ENCODE data around the gene TCEA3.

TCEA3 gene

DNA sequence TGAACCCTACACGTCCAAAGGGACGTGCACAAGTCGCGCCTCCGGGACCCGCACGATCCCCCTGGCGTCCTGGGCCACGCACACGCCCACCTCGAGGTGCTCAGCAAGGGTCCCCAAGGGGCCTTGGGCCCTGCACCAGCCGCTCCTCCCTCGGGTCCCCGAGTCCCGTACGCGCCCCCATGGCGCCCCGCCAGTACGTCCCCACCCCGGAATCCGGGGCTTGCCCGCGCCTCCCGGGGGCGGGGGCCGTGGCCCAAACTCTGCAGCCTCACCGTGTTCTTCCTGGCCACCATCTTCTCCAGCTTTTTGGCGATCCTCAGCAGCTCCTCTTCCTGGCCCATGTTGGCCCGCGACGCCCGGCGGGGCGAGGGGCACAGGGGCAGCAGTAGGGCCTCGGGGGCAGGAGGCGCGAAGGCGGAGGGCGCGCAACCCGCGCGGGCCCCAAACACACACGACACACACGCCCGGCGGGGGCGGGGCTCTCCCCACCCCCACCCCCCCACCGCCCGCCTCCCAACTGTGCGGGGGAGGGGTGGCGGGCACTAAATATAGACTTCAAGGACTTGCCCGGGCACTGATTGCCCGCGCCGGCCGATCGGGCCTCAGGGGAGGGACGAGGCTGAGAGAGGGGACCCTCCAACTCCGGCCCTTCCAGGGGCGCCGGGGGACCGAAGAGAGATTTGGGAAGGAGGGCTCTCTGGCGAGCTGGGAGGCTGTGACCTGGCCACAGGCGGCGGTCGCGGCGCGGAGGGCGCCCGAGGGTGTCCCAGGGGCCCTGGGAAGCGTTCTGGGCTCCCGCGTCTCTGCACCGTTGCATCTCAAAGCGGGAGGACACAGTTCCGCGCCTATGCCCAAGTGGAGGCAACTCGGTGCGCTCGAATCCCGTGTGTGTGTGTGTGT lies at the start of gene TCEA3:
Gene TCEA3 (minus strand): TSS at position 456 of the 900 bp plus-strand sequence. CDS start 115 bp downstream, at position 341.
- DNase-seq: no peak

DNA sequence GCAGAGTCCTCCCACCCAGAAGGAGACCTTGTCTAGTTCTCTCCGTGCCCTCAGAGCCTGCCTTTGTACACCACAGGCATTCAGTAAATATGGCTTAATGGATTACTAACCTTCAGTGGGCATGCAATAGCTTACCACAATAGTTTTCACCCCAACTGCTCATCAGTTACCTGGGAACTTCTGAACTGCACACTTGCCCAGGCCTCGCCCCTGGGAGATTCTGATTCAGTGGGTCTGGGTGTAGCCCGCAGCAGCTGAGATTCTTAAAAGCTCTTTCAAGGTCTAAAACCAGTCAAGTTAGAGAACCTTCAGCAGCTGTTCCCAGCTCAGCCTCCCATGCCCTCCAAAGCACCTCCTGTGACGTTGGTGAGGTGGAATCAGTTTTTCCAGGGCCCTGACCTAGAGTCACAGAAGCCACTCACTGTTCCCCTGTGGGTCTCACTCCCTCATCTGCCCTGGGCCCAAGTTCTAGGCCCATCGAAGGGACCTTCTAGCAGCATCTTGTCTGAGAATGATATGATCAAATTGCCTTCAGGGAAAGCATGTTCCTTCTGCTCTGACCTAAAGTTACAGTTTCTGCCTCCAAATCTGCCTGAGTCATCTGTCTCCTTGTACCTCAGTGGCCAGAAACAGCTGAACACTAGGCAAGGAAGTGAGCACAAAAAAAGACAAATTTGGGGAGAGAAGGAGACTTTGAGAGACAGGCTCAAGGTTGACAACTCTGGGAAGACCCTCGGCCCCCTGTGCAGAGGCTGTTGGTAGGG lies 48.7 kb upstream of the TCEA3 start:
- no peak for DNase-seq

DNA sequence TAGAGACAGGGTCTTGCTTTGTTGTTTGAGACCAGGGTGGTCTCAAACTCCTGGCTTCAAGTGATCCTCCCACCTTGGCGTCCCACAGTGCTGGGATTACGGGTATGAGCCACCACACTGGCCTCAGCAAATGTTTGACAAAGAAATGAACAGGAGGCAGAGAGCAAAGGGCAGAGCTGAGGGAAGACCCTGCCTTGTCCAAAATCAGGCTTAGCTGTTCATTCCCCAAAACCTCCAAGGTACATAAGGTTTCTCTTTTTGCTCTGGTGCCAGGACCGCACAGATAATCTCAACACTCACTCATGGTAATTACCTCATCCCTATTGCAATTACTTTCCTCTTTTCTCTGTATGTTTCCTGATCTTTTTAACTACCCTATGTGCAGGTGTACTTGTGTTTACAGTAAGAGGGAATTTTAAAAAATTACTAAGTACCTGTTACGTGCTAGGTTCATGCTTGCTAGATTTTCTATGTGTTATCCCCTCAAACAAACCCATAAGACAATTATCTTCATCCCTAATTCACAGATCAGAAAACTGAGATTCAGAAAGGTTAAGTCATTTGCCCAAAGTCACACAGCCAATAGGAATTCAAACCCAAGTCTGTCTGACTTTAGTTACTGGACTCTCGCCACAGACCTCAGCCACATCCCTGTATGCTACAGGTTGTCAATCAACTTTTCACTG lies 47.9 kb upstream of the TCEA3 start:
- peak; percentile 8 for DNase-seq

DNA sequence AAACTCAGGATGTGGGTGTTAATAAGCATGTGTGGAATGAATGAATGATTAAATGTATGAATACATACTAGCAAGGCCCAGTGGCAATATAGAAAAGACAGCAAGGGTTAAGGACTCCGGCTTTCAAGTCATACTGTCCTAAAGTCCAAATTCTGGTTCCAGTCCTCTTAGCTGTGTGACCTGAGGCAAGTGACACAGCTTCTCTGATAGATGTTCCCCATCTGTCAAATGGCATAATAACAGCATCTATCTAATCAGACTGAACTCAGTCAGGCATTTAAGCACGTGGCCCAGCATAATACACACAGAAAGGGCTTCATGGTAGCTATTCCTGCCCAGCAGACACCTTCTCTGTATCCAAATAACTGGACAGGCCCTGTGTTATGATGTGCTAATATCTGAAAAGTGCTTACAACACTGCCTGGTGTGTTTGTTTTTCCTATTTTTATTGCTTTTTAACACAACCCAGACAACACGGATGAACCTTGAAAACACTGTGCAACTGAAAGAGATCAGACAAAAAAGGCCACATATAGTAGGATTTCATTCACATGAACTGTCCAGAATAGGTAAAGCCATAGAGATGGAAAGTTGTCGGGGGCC lies 47.0 kb upstream of the TCEA3 start:
- no peak for DNase-seq

DNA sequence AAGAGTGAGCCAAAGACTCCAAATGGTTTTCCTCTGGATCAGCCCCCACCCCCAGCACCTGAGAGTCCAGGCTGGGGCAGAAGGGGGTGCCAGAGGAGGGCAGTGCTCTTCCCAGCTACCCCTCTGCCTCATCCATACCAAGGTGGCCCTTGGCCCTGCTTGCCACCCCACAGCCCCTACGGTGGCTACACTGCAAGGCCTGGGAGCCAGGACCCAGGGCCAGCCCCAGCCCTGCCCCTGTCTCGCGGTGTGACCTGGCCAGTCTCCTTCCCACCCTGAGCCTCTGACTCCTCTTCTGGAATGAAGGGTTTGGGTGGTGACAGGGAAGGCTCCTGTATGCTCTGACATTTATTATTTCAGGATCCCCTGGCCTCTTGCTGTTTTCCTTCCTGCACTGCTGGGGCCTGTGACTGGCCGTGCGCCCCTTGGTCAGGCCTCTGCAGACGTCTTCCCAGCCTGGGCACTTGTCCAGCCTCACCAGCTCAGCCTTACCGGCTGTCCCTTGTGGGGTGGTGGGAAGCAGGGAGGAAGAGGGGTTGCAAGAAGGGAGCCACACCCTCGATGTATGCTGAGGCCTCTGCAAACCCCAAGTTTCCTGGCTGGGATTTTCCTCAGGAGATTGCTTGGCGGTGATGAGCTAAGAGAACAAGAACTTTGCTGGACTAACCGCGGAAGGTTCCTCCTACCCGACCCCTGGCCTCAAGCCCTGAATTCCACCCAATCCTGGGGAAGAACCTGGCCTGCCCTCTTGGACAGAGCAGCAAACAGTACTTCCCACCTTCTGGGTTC lies 45.9 kb upstream of the TCEA3 start:
- peak; percentile 13 for DNase-seq

DNA sequence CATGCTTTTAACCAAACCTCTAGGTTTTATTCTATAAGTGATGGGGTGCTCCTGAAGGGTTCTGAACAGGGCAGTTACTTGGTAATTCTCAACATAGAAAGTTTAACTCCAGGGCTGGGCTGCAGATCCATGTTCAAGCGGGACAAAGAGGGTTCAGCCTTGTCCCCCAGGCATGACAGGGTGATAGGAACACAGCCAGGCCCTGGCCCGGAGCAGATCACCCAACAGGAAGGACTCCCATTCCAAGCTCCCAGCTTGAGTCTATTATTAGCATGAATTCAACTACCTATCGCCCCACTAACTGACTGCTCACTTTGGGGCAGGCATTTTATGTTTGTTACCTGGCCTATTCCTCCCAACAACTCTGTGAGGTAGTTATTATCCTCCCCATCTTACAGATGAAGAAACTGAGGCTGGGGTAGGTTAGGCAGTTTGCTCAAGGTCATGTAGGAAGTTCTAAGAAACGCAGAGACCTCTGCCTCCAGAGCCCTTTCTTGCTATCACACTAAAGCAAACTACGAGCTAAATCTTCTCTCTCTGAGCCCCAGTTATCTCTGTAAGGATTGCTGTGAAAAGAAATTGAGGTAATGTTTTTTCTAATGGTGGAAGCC lies 44.9 kb upstream of the TCEA3 start:
- DNase-seq: no peak

DNA sequence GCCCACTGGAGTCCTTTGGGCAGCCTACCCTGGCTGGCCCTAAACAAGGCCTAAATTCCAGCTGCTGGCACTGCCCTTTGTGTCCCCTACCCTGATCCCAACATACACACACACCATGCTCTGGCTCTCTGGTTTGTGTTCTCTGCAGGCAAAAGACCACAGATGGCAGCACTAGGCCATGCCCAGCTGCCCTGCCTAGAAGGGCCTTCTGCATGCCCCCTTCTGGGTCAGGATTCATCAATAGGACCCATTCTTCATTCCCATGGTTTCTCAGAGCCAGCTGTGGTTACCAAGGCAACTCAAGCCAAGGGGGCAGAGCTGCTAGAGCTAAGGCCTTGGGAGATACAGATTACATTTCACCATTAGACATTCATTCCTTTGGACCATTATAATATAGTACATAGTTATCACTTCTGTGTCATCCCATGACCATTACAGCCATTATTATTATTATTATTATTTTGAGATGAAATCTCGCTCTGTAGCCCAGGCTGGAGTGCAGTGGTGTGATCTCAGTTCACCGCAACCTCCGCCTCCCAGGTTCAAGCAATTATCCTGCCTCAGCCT lies 42.0 kb upstream of the TCEA3 start:
- no peak for DNase-seq

DNA sequence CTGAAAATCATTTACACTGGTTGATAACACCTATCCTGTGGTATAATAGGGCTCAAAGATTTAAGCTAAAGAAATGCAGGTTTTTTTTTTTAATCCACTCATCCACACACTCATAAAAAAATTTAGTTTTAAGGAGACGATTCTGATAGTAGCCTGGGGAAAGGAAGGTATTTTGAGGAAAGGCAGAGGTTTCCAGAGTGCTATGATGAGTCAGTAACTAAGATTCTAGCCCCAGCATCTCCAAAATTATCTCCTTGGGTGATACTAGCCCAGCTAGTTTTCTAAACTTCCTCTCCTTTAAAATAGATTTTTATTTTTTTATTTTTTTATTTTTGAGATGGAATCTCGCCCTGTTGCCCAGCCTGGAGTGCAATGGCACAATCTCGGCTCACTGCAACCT lies 38.7 kb upstream of the TCEA3 start:
- no peak for DNase-seq

DNA sequence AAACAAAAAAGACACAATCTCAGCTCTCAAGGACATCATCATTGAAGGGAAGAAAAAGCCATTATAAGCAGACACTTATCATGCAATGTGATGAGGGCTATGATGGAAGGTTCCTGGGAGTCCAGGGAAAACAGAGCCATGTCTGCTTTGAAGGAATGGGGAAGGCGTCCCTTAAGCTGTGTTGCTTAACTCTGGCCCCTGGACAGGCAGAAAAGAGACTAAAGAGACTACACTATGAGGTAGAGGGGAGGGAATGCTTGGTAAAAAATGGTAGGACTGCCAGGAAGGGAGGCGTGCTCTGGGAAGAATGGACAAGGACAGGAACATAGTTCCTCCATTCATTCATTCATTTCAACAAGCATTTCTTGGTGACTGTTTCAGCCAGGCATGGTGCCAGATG lies 38.2 kb upstream of the TCEA3 start:
- no peak for DNase-seq

DNA sequence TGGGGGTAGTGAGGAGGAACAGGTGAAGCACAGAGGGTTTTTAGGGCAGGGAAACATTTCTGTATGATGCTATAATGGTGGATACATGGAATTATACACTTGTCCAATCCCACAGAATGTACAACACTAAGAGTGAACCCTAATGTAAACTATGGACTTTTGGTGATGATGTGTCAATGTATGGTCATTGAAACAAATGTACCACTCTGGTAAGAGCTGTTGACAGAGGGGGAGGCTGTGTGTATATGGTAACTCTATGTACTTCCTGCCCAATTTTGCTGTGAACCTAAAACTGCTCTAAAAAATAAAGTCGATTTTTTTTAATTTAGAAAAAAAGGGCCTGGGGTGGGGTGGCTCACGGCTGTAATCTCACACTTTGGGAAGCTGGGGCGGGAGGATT lies 36.5 kb upstream of the TCEA3 start:
- no peak for DNase-seq

DNA sequence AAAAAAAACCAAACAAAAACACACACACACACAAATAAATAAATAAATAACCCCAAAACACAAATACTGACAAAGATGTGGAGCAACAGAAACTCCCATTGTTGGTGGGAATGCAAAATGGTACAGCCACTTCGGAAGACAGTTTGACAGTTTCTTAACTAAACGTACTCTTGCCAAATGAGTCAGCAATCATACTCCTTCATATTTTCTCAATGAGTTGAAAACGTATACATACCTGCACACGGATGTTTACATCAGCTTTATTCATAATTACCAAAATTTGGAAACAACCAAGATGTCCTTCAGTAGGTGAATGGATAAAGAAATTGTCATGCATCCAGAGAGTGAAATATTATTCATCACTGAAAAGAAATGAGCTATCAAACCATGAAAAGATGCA lies 36.0 kb upstream of the TCEA3 start:
- DNase-seq: no peak

DNA sequence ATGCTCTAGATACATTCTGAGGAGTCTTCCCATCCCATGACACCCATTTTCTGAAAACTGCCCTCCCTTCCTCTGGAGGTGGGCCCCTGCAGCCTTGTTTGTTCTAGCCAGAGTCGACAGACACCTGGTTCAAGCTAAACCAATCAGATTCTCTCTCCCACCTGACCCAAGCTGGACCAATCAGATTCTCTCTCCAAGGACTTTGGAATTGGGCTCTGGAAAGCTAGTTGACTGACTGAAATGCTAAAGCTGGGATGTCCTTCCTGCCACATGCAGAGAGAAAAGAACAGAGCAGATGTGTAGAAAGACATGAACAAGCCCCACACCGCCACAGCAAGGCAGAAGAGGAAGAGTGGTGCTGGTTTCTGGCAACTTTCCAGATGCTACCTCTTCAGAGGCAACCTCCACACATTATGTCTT lies 34.8 kb upstream of the TCEA3 start:
- DNase-seq: no peak

DNA sequence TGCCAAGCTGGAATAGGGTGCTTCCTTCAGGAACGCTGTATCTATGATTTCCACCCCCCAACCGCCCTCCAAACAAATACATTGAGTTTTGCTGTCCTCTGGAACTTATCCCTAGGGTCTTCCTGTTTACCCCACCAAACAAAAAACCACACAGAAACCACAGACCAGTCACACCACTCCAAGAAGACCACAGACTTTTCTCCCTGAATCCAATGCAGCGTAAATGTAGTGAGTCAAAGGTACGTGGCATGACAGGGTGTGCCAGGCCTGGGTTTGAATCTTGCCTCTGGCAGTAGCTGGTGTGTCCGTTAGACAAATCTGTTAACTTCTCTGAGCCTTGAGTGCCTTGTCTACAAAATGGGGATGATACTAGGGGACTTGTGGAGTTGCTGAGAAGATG lies 31.7 kb upstream of the TCEA3 start:
- no peak for DNase-seq

DNA sequence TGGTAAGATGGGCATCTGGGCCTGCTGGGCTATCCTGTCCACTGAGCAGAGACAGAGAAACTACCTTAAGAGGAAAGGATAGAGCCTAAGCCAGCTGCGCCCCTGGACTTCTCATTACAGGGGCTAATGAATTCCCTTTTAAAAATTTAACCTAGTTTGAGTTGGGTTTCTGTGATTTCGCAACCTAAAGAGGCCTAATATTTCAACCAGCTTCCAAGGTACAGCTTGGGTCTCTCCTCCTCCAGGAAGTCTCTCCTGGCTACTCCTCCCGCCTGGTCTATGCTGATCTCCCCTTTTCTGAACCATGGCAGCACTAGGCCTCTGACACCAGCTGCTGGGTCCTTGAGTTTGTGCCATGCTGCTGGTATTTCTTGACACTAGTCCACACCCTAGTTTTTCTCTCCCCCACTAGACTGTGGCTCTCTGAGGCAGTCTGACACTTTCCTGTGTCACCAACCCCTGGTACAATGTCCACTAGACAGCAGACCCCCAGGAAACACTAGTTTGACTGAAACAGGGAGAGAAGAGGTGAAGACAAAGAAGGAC lies 29.0 kb upstream of the TCEA3 start:
- DNase-seq: no peak

DNA sequence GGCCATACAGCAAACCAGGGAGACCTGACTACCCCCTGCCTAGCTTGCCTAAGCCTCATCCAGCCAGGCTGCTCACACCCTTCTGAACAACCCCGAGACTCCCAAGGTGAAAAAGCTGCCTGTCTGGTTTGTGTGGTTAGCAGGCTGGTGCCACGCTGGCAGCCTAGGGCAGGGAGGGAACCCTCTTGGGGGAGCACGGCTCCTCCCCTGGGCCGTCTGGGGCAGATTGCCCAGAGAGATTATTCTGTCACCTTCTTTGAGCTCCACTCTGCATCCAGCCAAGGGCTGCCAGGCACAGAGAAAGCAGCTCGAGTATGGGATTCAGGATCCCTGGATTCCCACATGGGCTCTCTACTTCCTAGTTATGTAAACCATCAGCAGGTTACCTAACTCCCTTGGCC lies 27.5 kb upstream of the TCEA3 start:
- DNase-seq: no peak

DNA sequence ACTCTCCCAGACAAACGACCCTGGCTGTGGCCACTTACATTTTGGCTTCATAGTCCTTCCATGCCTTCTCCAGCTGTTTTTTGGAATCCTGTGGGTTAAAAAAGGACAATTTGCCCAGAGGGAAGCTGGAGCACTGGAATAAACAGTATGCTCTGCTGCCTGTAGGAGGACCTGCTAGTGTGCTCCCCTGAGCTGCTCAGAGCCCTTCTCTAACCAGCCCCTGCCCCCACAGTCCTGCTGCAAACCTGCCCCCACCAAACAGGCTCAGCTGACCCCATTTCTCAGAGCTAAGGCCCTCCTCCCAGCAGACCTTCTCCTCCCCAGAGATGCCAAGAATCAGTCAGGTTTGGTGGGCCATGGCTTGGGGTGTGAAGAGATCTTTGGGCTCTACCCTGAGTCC lies 26.9 kb upstream of the TCEA3 start:
- no peak for DNase-seq

DNA sequence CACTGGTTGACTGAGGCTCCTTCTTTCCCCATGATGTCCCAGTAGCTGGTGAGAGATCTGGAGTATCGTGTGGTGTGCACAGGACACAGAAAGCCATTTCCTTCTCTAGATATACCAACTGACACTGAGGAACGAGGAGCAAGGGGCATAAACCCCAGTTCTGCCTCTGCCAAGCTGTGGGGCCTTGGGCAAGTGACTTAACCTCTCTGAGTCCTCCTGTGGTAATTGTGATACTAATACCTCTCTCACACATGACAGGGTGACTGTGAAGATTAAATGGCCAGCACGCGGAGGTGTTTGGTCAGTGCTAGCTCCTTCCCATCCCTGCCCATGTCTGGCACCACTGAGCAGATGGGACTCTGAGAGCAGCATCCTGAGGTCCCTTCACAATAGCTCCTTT lies 26.3 kb upstream of the TCEA3 start:
- DNase-seq: no peak

DNA sequence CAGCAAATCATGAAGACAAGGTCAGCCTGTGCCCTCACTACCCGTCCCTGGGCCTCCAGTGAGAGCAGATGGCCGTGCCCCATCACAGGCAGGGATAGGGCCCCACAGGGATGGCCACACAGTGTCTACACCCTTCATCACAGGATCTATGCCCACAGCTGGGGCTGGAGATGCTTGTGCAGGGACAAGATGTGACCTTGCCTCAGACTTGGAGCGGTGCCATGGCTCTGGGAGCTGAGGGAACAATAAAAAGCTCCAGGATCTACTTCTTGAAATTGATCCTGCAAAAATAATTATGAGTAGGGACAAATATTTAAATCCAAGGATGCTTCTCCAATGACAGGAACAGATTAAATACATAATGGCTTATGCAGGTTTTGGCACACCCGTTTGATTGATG lies 25.4 kb upstream of the TCEA3 start:
- no peak for DNase-seq

DNA sequence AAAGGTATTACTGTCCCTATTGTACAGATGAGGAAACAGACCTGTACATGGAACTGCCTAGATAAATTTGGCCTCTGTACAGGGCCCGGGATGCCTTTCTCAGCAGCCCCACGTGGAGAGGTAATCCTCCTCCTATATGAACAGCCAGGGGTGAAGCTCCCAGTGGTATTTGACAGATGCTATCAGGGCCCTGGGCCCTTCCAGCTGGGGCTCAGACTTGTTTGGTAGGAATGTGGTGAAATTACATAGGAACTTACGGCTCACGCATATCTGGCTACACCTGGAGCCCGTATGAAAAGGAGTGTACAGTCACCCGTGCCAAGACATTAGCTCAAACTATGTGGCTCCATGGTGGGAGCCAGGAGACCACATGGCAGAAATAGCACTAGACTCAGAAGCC lies 24.8 kb upstream of the TCEA3 start:
- DNase-seq: no peak

DNA sequence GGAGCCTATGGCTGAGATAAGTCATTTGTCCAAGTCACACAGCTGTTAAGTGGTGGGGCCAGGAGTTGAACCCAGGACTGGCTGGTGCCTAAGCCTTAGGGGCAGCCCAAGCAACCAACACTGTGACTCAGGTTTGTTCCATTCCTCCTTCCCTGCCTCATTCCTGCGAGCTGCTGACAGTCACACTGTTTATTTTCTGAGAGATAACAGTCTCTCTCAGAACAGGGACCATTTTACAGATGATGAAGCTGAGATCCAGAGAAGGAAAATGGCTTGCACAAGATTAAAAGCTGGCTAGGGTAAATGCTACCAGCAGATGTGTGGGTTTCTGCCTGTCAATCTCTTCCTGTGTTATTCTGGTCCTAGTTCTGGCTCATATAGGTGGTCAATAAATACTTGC lies 24.3 kb upstream of the TCEA3 start:
- no peak for DNase-seq

DNA sequence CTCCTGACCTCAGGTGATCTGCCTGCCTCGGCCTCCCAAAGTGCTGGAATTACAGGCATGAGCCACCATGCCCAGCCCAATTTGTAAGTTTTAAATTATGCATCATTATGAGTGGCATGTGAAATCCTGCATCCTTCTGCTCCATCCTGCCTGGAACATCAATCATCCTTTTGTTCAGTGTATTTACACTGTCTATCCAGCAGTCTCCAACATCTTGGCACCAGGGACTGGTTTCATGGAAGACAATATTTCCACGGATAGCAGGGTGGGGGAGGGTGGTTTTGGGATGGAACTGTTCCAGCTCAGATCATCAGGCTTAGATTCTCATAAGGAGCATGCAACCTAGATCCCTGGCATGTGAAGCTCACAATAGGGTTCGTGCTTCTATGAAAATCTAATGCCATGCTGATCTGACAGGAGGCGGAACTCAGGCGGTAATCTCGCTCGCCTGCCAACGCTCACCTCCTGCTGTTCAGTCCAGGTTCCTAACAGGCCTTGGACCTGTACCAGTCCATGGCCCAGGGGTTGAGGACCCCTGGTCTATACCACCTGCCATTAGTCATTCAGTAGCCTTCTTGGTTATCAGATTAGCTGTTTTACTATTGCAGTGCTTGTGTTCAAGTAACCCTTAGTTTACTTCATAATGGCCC lies 22.2 kb upstream of the TCEA3 start:
- DNase-seq: no peak

All from kidney glomerular epithelial cell (primary cell).